Astrocyte (in vitro differentiated cells and primary cell): ENCODE data around the gene PDLIM1.

ENCODE experiments used
- EZH2 ChIP-seq: IDR thresholded peaks from 2 replicates; pipeline ENCODE4 v1.6.1; 2012; ENCODE audit warnings: mild to moderate bottlenecking, low read length, inconsistent platforms; ENCODE audit not compliant: insufficient read depth
- TF ChIP-seq, protein P1 (sequence below): IDR thresholded peaks from 2 replicates; pipeline ENCODE4 v1.5.1; 2011; ENCODE audit warnings: low read depth, mild to moderate bottlenecking, inconsistent platforms, low read length, moderate library complexity; ENCODE audit not compliant: insufficient read depth

DNA sequence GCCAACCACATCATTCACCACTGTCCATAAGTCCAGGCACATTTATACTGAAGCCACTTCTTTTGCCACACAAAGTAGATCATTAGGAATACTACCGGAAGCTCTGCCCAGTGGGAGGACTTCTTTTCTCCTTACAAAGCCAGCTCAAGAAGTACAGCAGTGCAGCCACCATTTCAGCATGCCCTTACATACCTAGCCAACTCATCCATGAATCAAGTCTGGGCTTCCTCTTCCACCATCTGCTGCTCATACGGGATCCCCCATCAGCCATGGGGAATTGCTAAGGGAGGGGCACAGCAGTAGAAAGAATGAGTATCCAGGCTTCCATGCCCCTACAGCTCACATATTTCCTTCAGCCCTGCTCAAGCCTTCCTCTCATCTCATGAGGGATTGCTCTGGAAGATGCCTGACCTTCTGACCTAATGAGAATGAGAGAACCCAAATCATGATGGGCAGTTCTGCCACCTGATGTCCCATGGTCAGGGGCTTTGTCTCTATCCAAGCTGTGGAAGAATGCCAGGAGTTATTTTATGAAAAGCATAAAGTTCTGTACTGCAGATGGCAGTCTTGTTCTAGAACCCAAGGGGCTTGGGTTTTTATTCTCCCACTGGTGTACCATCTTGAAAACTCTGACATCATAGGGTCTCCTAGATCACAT is 57.3 kb downstream of the PDLIM1 start:
- TF ChIP-seq, protein P1, sequence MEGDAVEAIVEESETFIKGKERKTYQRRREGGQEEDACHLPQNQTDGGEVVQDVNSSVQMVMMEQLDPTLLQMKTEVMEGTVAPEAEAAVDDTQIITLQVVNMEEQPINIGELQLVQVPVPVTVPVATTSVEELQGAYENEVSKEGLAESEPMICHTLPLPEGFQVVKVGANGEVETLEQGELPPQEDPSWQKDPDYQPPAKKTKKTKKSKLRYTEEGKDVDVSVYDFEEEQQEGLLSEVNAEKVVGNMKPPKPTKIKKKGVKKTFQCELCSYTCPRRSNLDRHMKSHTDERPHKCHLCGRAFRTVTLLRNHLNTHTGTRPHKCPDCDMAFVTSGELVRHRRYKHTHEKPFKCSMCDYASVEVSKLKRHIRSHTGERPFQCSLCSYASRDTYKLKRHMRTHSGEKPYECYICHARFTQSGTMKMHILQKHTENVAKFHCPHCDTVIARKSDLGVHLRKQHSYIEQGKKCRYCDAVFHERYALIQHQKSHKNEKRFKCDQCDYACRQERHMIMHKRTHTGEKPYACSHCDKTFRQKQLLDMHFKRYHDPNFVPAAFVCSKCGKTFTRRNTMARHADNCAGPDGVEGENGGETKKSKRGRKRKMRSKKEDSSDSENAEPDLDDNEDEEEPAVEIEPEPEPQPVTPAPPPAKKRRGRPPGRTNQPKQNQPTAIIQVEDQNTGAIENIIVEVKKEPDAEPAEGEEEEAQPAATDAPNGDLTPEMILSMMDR = no peak
- no peak for TF ChIP-seq EZH2
